Caco-2 (cell line): ENCODE results near the gene PCBP3. TPM values are rescaled to one million over a fixed set of nuclear protein-coding genes. Genes with fewer than 3 reads are reported as not detected.
A peak's percentile ranks its signal among the peaks of the same experiment; 100 is the strongest.

Source experiments
- BruUV-seq: library from RNA; stranded (reverse); fragments of 400-500 nt; replicated peaks from 2 replicates; lab custom pipeline; 2021; lab: Mats Ljungman, UMichigan
- CTCF ChIA-PET: fragments of 300-600 bp; sonication (Branson Sonifier 250); formaldehyde crosslinking; loops from one replicate; lab custom pipeline; 2022; ENCODE audit warnings: antibody characterized with exemption; lab: Charles Lee
- POLR2A ChIA-PET: fragments of 300-600 bp; sonication (Branson Sonifier 250); formaldehyde crosslinking; loops from one replicate; lab custom pipeline; 2022; ENCODE audit warnings: antibody characterized with exemption; lab: Charles Lee
- DNase-seq, 2 experiments: peaks; one replicate each; pipeline versions ENCODE4 v3.0.0 to v3.0.0-alpha.2; 2020 to 2022
- H3K27me3 ChIP-seq: replicated peaks from 2 replicates; pipeline ENCODE4 v1.6.0; 2011; ENCODE audit warnings: low read length; ENCODE audit not compliant: control insufficient read depth, insufficient read depth
- H3K36me3 ChIP-seq: 2 replicates; pipeline ENCODE4 v1.5.1; 2011; ENCODE audit warnings: low read length; ENCODE audit not compliant: control insufficient read depth, insufficient read depth
- H3K4me1 ChIP-seq: fragments of 250-450 bp; sonication (Bioruptor Pico); 2 replicates; pipeline ENCODE4 v1.5.1; 2020; ENCODE audit warnings: mild to moderate bottlenecking
- H3K4me3 ChIP-seq: 2 replicates; pipeline ENCODE4 v1.5.1; 2011; ENCODE audit warnings: low read depth, mild to moderate bottlenecking, control low read depth, low read length
- H3K9me3 ChIP-seq: fragments of 250-450 bp; sonication (Bioruptor Pico); 2 replicates; pipeline ENCODE4 v1.5.1; 2020; ENCODE audit warnings: mild to moderate bottlenecking, moderate library complexity
- H3K27ac Mint-ChIP-seq: one replicate; pipeline ENCODE4 v1.8.0; 2022; ENCODE audit warnings: mixed read lengths; ENCODE audit not compliant: unreplicated experiment
- H3K27me3 Mint-ChIP-seq: one replicate; pipeline ENCODE4 v1.8.0; 2022; ENCODE audit warnings: mixed read lengths; ENCODE audit not compliant: insufficient read depth, unreplicated experiment
- H3K36me3 Mint-ChIP-seq: one replicate; pipeline ENCODE4 v1.8.0; 2022; ENCODE audit warnings: mild to moderate bottlenecking, mixed read lengths; ENCODE audit not compliant: insufficient read depth, unreplicated experiment
- H3K4me1 Mint-ChIP-seq: one replicate; pipeline ENCODE4 v1.8.0; 2022; ENCODE audit warnings: low read depth, mixed read lengths; ENCODE audit not compliant: unreplicated experiment
- H3K4me3 Mint-ChIP-seq: one replicate; pipeline ENCODE4 v1.8.0; 2022; ENCODE audit warnings: mild to moderate bottlenecking, moderate library complexity, mixed read lengths; ENCODE audit not compliant: unreplicated experiment
- H3K9me3 Mint-ChIP-seq: one replicate; pipeline ENCODE4 v1.8.0; 2022; ENCODE audit warnings: mixed read lengths; ENCODE audit not compliant: unreplicated experiment
- CTCF ChIP-seq, 2 experiments: fragments of 200-600 bp in 1 of 2; IDR thresholded peaks; 1 replicate in 1 of 2; 2 replicates in 1 of 2; pipeline versions ENCODE4 v1.5.1 to v1.8.0; 2011 to 2022; ENCODE audit warnings: antibody characterized with exemption in 1 of 2, control low read depth in 1 of 2, inconsistent platforms in 1 of 2, low read depth in 1 of 2, low read length in 1 of 2, mild to moderate bottlenecking in 1 of 2, moderate library complexity in 1 of 2; ENCODE audit not compliant: insufficient read depth in 1 of 2, severe bottlenecking in 1 of 2, unreplicated experiment in 1 of 2
- intact Hi-C: fragments of 100-400 bp; cut with micrococcal nuclease; formaldehyde crosslinking; loops from one replicate; pipeline ENCODE4 v1.10.0; 2022; ENCODE audit not compliant: unreplicated experiment
- total RNA-seq: library from RNA; stranded (reverse); gene quantifications from 2 replicates; pipeline ENCODE4 v1.2.3, GENCODE V29; 2022

The PCBP3 gene
- total RNA-seq, 1 experiment from 2014 or later, result 0.75 TPM

- Mint-ChIP-seq H3K4me3 (no peak overlapping the region), H3K27ac (no peak overlapping the region), H3K9me3 (no peaks in the 10 kb centered on the region), H3K36me3 (no peaks in the 10 kb centered on the region), H3K4me1 (no peaks in the 10 kb centered on the region), H3K27me3 (peaks cover 3% of the 10 kb centered on the region)
- no peak overlapping the region for H3K4me3 ChIP-seq
- H3K27me3 ChIP-seq, result no peaks in the 10 kb centered on the region
- no peak for DNase-seq
- H3K9me3 ChIP-seq, result no peaks in the 10 kb centered on the region
- H3K4me1 ChIP-seq, result no peaks in the 10 kb centered on the region
- ChIA-PET POLR2A (no interaction called here), CTCF (interaction anchor here (0.7 kb wide), 1 partner anchor 136 kb away, joined by 7 read pairs; no protein-coding TSS in a partner anchor)
- intact Hi-C loops, result no loop called here
- no TSS peak for BruUV-seq
- no peak for TF ChIP-seq CTCF (IDR thresholded peaks at IDR 0.05; ENCODE audit: insufficient read depth in 1 of 2, low read depth in 1 of 2, low read length in 1 of 2, severe bottlenecking in 1 of 2, unreplicated experiment in 1 of 2)
- no peaks in the 10 kb centered on the region for H3K36me3 ChIP-seq
Observed at GRCh38 chr21:45906859-45907258, 263.3 kb downstream of the PCBP3 start.

- Histone ChIP-seq H3K4me1 (no peaks in the 10 kb centered on the region), H3K27me3 (no peaks in the 10 kb centered on the region), H3K4me3 (no peak overlapping the region), H3K9me3 (no peaks in the 10 kb centered on the region), H3K36me3 (no peaks in the 10 kb centered on the region)
- no peaks in the 10 kb centered on the region for H3K9me3 Mint-ChIP-seq
- TF ChIP-seq CTCF (IDR thresholded peaks at IDR 0.05; ENCODE audit: insufficient read depth in 1 of 2, low read depth in 1 of 2, low read length in 1 of 2, severe bottlenecking in 1 of 2, unreplicated experiment in 1 of 2), result no peak
- no TSS peak for BruUV-seq
- no peak overlapping the region for H3K27ac Mint-ChIP-seq
- no peaks in the 10 kb centered on the region for H3K4me1 Mint-ChIP-seq
- CTCF ChIA-PET, result no interaction called here
- H3K36me3 Mint-ChIP-seq, result no peaks in the 10 kb centered on the region
- H3K27me3 Mint-ChIP-seq, result no peaks in the 10 kb centered on the region
- peak in 1 of 2 experiments; percentile 21 for DNase-seq
- POLR2A ChIA-PET, result no interaction called here
- intact Hi-C loops, result no loop called here
- no peak overlapping the region for H3K4me3 Mint-ChIP-seq
Observed at GRCh38 chr21:45908536-45909237, 265.2 kb downstream of the PCBP3 start.

GRCh38 chr21:45909238-45909988 lies 265.9 kb downstream of the PCBP3 start:
- H3K4me3 ChIP-seq, result no peak overlapping the region
- H3K36me3 Mint-ChIP-seq, result no peaks in the 10 kb centered on the region
- H3K9me3 Mint-ChIP-seq, result no peaks in the 10 kb centered on the region
- POLR2A ChIA-PET, result no interaction called here
- no peaks in the 10 kb centered on the region for H3K27me3 ChIP-seq
- no peaks in the 10 kb centered on the region for H3K4me1 Mint-ChIP-seq
- CTCF ChIA-PET, result no interaction called here
- no peak for TF ChIP-seq CTCF (IDR thresholded peaks at IDR 0.05; ENCODE audit: insufficient read depth in 1 of 2, low read depth in 1 of 2, low read length in 1 of 2, severe bottlenecking in 1 of 2, unreplicated experiment in 1 of 2)
- no peak for DNase-seq
- H3K27ac Mint-ChIP-seq, result no peak overlapping the region
- H3K36me3 ChIP-seq, result no peaks in the 10 kb centered on the region
- no peaks in the 10 kb centered on the region for H3K9me3 ChIP-seq
- no TSS peak for BruUV-seq
- intact Hi-C loops, result no loop called here
- H3K4me3 Mint-ChIP-seq, result no peak overlapping the region
- no peaks in the 10 kb centered on the region for H3K27me3 Mint-ChIP-seq
- no peaks in the 10 kb centered on the region for H3K4me1 ChIP-seq
